ENCODE data around the gene PLEKHS1.

DNA sequence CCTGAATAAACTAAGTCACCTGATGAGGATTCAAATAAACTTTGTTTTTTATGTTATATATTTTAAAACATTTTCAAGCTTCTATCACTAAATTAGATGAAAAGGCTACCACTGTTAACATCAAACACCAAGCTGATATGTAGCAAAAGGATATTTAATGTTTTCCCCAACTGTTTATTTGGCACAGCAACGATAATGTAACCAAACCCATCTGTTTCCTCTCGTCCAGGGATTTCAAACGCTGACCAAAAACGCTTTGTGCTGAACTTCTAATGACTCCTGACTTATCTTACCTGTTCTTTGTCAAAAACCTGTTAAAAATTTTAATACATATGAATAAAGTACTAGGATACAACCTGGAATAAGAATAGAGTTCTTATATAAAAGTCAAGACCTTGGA lies 71.9 kb downstream of the PLEKHS1 start:
- TF ChIP-seq, protein P1, sequence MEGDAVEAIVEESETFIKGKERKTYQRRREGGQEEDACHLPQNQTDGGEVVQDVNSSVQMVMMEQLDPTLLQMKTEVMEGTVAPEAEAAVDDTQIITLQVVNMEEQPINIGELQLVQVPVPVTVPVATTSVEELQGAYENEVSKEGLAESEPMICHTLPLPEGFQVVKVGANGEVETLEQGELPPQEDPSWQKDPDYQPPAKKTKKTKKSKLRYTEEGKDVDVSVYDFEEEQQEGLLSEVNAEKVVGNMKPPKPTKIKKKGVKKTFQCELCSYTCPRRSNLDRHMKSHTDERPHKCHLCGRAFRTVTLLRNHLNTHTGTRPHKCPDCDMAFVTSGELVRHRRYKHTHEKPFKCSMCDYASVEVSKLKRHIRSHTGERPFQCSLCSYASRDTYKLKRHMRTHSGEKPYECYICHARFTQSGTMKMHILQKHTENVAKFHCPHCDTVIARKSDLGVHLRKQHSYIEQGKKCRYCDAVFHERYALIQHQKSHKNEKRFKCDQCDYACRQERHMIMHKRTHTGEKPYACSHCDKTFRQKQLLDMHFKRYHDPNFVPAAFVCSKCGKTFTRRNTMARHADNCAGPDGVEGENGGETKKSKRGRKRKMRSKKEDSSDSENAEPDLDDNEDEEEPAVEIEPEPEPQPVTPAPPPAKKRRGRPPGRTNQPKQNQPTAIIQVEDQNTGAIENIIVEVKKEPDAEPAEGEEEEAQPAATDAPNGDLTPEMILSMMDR (IDR thresholded peaks at IDR 0.05; ENCODE audit: low read length): no peak
- TF ChIP-seq EZH2 (IDR thresholded peaks at IDR 0.05; ENCODE audit: borderline replicate concordance, low read length): no peak
